CD4-positive, CD25-positive, alpha-beta regulatory T cell (primary cell): ENCODE results near the gene B3GAT1. TPM values are rescaled to one million over a fixed set of nuclear protein-coding genes. Genes with fewer than 3 reads are reported as not detected.
A peak's percentile ranks its signal among the peaks of the same experiment; 100 is the strongest.
"Not testable (repeated sequence)": the region's sequence is repeated elsewhere in the genome, so short reads cannot be mapped to it uniquely, and the experiment has no call there.

ENCODE experiments used
- ATAC-seq, 2 donors: fragments of 150-1000 bp; cut with Tn5 transposase; one replicate each; pipeline ENCODE4 v1.10.0; 2021; ENCODE audit warnings: low read depth in 2 of 2, moderate number of reproducible peaks in 2 of 2, moderate library complexity in 1 of 2
- DNase-seq, 3 donors: peaks; one replicate each; pipeline versions ENCODE4 v3.0.0 to v3.0.0-alpha.2; 2012 to 2022; ENCODE audit warnings: mixed read lengths in 1 of 3
- H3K27ac ChIP-seq: one replicate; pipeline ENCODE4 v1.7.0; 2013; ENCODE audit warnings: mild to moderate bottlenecking, low read length; ENCODE audit not compliant: insufficient read depth, poor library complexity, severe bottlenecking
- H3K27me3 ChIP-seq: one replicate; pipeline ENCODE4 v1.7.0; 2013; ENCODE audit warnings: low read length; ENCODE audit not compliant: control insufficient read depth, insufficient read depth
- H3K36me3 ChIP-seq: one replicate; pipeline ENCODE4 v1.7.0; 2013; ENCODE audit warnings: mild to moderate bottlenecking, low read length, moderate library complexity; ENCODE audit not compliant: control insufficient read depth, insufficient read depth
- H3K4me1 ChIP-seq: 2 replicates; pipeline ENCODE4 v1.7.0; 2013; ENCODE audit warnings: mild to moderate bottlenecking, low read length; ENCODE audit not compliant: insufficient read depth, control insufficient read depth, poor library complexity, severe bottlenecking
- H3K4me3 ChIP-seq: one replicate; pipeline ENCODE4 v1.7.0; 2013; ENCODE audit warnings: low read depth, mild to moderate bottlenecking, low read length, moderate library complexity
- H3K9me3 ChIP-seq, 2 experiments: 1 replicate in 1 of 2; 2 replicates in 1 of 2; pipeline ENCODE4 v1.7.0; 2013; ENCODE audit warnings: low read length in 2 of 2, mild to moderate bottlenecking in 1 of 2, moderate library complexity in 1 of 2; ENCODE audit not compliant: control insufficient read depth in 2 of 2
- H3K27ac Mint-ChIP-seq, 3 donors: one replicate each; pipeline ENCODE4 v1.8.0; 2020 to 2022; ENCODE audit warnings: mild to moderate bottlenecking in 3 of 3, mixed read lengths in 3 of 3, moderate library complexity in 2 of 3
- H3K27me3 Mint-ChIP-seq: one replicate; pipeline ENCODE4 v1.8.0; 2022; ENCODE audit warnings: mild to moderate bottlenecking, mixed read lengths
- H3K36me3 Mint-ChIP-seq: one replicate; pipeline ENCODE4 v1.8.0; 2020; ENCODE audit warnings: mixed read lengths
- H3K4me1 Mint-ChIP-seq, 4 donors: one replicate each; pipeline ENCODE4 v1.8.0; 2020 to 2022; ENCODE audit warnings: mixed read lengths in 4 of 4, mild to moderate bottlenecking in 1 of 4
- H3K4me3 Mint-ChIP-seq, 4 donors: one replicate each; pipeline ENCODE4 v1.8.0; 2020 to 2022; ENCODE audit warnings: mild to moderate bottlenecking in 4 of 4, mixed read lengths in 4 of 4, moderate library complexity in 3 of 4
- H3K9me3 Mint-ChIP-seq, 7 donors: one replicate each; pipeline ENCODE4 v1.8.0; 2020 to 2022; ENCODE audit warnings: mixed read lengths in 7 of 7, mild to moderate bottlenecking in 3 of 7, moderate library complexity in 2 of 7
- polyA plus RNA-seq, 4 donors: library from polyadenylated mRNA; unstranded; fragments of 300-500 nt; fragmentation: Illumina TruSeq; gene quantifications; one replicate each; pipeline ENCODE4 v1.2.3, GENCODE V29; 2021
- total RNA-seq: library from RNA; stranded (reverse); gene quantifications from one replicate; pipeline ENCODE4 v1.2.3, GENCODE V29; 2022

The B3GAT1 gene
- total and polyA plus RNA-seq, 5 donors from 2014 or later = 1.9 TPM; not detected in 4

DNA sequence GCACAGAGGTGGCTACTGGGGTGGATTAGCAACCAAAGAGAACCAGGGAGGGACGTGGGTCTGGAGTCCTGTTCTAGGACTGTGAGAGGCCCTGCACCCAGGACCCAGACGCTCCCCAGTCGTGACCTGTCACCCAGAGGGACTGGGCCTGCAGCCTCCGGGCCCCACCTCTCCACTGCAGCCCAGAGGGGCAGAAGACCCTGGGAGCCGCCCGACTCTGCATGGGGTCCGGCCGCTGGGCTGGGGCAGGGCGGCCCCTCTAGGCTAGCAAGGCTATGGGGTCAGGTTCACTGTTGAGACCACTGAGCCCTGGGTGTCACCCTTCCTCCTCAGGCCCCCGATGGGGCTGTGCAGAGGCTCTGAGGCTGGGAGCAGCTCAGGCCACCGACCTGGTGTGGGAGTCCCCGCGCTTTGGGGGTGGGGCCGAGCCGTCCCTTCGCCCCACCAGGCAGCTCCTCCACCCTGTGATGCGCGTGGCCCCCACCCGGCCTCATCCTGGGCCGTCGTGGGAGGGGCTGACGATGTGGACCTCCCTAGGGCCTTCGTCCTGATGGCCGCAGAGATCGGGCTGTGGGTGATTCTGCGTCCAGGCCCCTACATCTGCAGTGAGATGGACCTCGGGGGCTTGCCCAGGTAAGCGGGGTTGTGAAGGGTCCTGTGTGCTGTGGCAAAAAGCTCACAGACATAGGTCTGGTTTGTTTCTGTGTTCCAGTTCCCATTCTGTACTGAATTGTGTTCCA lies 67.4 kb downstream of the B3GAT1 start:
- H3K36me3 ChIP-seq, H3K9me3 ChIP-seq, H3K27me3 ChIP-seq, H3K27ac Mint-ChIP-seq, H3K9me3 Mint-ChIP-seq, H3K4me1 Mint-ChIP-seq, DNase-seq, H3K27ac ChIP-seq, H3K4me3 ChIP-seq, H3K4me3 Mint-ChIP-seq, H3K36me3 Mint-ChIP-seq, H3K4me1 ChIP-seq, H3K27me3 Mint-ChIP-seq: not testable (repeated sequence)
- ATAC-seq = peak in 1 of 2 donors; percentile 13

DNA sequence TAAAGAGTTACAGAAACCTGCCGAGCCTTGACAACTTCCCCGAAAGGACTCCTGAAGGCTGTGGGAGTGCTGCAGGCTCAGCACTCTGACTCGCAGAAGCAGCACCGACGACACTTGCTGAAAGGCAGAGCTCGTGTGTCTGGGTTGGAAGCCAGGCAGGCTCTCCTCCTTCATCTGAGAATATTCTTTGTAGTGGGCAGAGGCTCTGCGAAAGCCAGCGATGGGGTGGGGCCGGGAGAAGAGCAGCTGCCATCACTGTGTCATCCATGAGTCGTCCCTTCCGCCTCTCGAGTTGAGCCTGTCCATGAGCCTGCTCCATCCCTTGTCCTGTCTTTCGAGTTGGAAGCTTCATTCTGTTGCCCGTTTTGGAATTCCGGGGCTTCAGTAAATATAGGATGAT lies 68.4 kb downstream of the B3GAT1 start:
- Mint-ChIP-seq H3K36me3 (no peaks in the 10 kb centered on the region), H3K27ac (no peak overlapping the region), H3K27me3 (peaks cover 4% of the 10 kb centered on the region), H3K4me3 (no peak overlapping the region), H3K9me3 (no peaks in the 10 kb centered on the region), H3K4me1 (no peaks in the 10 kb centered on the region)
- no peak for ATAC-seq
- Histone ChIP-seq H3K36me3 (no peaks in the 10 kb centered on the region), H3K4me1 (no peaks in the 10 kb centered on the region), H3K27ac (no peak overlapping the region), H3K4me3 (no peak overlapping the region), H3K9me3 (no peaks in the 10 kb centered on the region), H3K27me3 (no peaks in the 10 kb centered on the region)
- DNase-seq = no peak

DNA sequence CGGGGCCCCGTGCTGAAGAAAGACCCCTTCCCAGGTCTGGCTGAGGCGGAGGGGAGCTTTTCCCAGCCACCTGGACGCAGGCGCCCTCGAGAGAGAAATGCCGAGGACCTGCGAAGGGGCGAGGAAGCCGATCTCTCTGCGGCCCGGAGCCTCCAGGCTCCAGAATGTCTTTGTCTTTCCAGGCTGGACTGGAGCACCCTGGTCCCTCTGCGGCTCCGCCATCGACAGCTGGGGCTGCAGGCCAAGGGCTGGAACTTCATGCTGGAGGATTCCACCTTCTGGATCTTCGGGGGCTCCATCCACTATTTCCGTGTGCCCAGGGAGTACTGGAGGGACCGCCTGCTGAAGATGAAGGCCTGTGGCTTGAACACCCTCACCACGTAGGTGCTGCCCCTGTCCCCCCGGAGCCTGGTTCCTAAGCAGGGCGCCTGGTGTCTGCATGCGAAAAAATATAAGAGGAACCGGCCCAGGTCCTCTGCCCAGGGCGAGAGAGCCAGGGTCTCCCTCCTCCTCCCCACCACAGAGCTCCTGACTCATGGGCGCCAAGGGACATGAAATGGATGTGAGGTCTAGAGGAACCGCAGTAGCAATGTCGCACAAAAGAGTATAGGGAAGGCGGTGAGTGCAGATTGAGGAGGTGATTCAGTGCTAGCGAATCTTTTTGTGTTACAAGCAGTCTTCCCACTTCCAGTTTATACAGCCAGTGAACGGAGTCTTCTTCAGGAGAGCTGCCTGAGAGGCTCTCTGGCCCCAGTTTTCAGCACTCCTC lies 69.3 kb downstream of the B3GAT1 start:
- Mint-ChIP-seq H3K9me3 (no peaks in the 10 kb centered on the region), H3K4me1 (no peaks in the 10 kb centered on the region), H3K36me3 (no peaks in the 10 kb centered on the region), H3K4me3 (no peak overlapping the region), H3K27me3 (peaks cover 4% of the 10 kb centered on the region), H3K27ac (no peak overlapping the region)
- H3K36me3 ChIP-seq = no peaks in the 10 kb centered on the region
- no peaks in the 10 kb centered on the region for H3K9me3 ChIP-seq
- no peak for ATAC-seq
- no peak overlapping the region for H3K27ac ChIP-seq
- no peaks in the 10 kb centered on the region for H3K27me3 ChIP-seq
- H3K4me3 ChIP-seq = no peak overlapping the region
- no peak for DNase-seq
- no peaks in the 10 kb centered on the region for H3K4me1 ChIP-seq

DNA sequence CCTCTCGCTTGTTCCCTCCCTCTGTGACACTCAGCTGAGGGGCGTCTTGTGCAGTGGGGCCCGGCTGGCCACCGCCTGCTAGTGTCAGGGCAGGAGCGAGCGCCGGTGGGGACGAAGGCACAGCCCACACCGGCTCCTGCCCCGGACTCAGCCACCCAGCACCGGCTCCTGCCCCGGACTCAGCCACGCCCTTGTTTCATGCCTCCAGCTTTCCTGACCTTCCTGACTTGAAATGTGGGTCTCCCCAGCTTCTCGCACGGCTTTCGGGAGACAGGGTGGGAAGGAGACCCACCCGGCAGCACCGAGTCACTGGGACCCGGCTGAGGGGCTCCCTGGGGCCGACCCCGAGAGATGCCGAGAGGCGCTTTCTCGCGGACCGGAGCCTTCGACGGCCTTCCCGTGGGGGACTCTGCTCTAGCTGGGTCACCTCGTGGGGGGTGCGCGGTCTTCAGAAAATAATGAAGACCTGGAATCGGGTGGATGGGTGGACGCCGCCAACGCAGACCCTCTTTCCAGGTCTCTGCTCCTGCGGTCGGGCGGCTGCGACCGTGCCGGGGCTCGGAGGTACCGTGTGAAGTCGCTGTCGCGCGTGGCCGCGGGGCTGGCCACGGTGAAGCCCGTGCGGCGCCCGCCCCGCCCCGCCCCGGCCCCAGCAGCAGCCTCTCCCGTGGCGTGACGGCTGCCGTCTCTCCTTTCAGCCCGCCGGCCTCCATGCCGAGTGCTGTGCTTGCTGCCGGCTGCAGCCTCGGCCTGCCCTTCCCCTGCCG lies 70.1 kb downstream of the B3GAT1 start:
- no peaks in the 10 kb centered on the region for H3K27me3 ChIP-seq
- H3K4me1 ChIP-seq = no peaks in the 10 kb centered on the region
- Mint-ChIP-seq H3K36me3 (no peaks in the 10 kb centered on the region), H3K27me3 (peaks cover 4% of the 10 kb centered on the region), H3K4me3 (no peak overlapping the region), H3K9me3 (no peaks in the 10 kb centered on the region), H3K27ac (no peak overlapping the region), H3K4me1 (no peaks in the 10 kb centered on the region)
- no peak overlapping the region for H3K4me3 ChIP-seq
- H3K36me3 ChIP-seq = no peaks in the 10 kb centered on the region
- no peak overlapping the region for H3K27ac ChIP-seq
- H3K9me3 ChIP-seq = no peaks in the 10 kb centered on the region
- DNase-seq (no peak), ATAC-seq (no peak)

DNA sequence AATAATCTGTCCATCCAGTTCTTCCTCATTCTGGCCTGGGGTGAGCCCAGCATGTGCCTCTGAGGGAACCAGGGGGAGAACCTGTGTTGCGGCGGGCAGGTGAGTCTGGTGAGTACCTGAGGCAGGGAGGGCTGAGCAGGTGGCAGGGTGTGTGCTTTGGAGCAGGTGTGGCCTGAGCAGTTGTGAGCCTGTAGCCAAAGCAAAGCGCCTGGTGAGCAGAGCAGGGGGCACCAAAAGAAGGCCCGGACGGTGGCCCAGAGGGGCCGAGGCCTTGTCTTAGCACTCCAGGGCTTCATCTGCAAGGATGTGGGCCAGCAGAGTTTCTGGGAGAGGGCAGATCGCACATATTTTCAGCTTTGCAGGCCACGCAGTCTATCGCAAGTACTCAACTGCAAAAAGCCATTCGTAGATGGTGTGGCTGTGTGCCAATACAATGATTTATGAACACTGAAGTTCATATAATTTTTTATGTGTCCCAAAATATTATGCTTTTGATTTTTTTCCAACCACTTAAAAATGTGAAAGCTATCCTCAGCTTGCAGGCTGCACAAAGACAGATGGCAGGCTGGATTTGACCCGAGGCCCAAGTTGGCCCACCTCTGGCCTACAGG lies 71.6 kb downstream of the B3GAT1 start:
- no peak overlapping the region for H3K27ac Mint-ChIP-seq
- no peak for DNase-seq

DNA sequence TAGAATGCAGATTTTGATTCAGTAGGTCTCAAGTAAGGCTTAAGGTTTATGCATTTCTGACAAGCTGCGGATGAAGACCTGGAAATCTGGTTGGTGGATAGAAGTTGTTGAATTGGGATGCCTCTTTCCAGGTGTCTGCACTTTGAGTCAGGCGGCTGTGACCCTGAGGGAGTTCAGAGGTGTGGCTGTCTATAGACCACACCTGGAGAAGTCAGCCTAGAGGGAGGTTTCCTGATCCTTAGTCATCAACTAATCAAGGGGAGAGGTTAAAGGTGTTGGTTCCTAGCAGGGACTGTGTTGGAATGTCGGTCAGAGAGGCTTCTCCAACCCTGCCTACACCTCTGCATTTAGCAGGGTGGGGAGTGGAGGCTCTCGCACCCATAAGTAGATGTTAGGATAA lies 72.3 kb downstream of the B3GAT1 start:
- Mint-ChIP-seq H3K27me3 (peaks cover 11% of the 10 kb centered on the region), H3K4me1 (no peaks in the 10 kb centered on the region), H3K27ac (no peak overlapping the region), H3K4me3 (no peak overlapping the region), H3K9me3 (no peaks in the 10 kb centered on the region), H3K36me3 (no peaks in the 10 kb centered on the region)
- no peaks in the 10 kb centered on the region for H3K36me3 ChIP-seq
- DNase-seq = no peak
- ATAC-seq = no peak
- H3K9me3 ChIP-seq = no peaks in the 10 kb centered on the region
- H3K27ac ChIP-seq = no peak overlapping the region
- H3K4me1 ChIP-seq = no peaks in the 10 kb centered on the region
- peaks cover 3% of the 10 kb centered on the region for H3K27me3 ChIP-seq
- H3K4me3 ChIP-seq = no peak overlapping the region

More for the DNA sequence above, 71.6 kb downstream of the B3GAT1 start:
- Histone ChIP-seq H3K27me3 (peaks cover 3% of the 10 kb centered on the region), H3K4me1 (no peaks in the 10 kb centered on the region), H3K4me3 (no peak overlapping the region), H3K36me3 (no peaks in the 10 kb centered on the region), H3K9me3 (no peaks in the 10 kb centered on the region), H3K27ac (no peak overlapping the region)
- ATAC-seq = no peak
- H3K4me1 Mint-ChIP-seq = no peaks in the 10 kb centered on the region
- H3K4me3 Mint-ChIP-seq = no peak overlapping the region
- no peaks in the 10 kb centered on the region for H3K9me3 Mint-ChIP-seq
- H3K27me3 Mint-ChIP-seq = peaks cover 8% of the 10 kb centered on the region
- no peaks in the 10 kb centered on the region for H3K36me3 Mint-ChIP-seq

DNA sequence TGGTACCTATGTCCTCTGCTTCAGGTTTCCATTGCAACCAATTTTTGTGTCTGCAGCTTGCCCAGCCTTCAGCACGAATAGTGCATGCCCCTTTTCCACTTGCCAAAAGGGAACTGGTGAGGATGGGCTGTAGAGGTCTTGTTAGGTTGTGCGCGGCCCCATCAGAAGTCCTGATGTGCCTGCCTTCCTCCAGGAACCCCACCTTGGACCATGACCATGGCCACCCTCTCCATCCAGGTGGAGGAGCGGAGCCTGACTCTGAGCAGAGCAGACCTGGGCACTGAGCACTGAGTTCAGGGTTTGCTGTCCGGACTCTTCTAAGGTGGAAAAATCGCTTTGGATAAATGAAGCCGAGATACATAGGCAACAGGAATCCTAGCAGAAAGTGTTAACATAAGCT lies 73.4 kb downstream of the B3GAT1 start:
- Mint-ChIP-seq H3K27ac (no peak overlapping the region), H3K4me1 (no peaks in the 10 kb centered on the region), H3K36me3 (no peaks in the 10 kb centered on the region), H3K27me3 (peaks cover 12% of the 10 kb centered on the region), H3K9me3 (no peaks in the 10 kb centered on the region), H3K4me3 (no peak overlapping the region)
- no peaks in the 10 kb centered on the region for H3K36me3 ChIP-seq
- no peak overlapping the region for H3K4me3 ChIP-seq
- DNase-seq = no peak
- peaks cover 6% of the 10 kb centered on the region for H3K27me3 ChIP-seq
- H3K27ac ChIP-seq = no peak overlapping the region
- no peaks in the 10 kb centered on the region for H3K4me1 ChIP-seq
- H3K9me3 ChIP-seq = no peaks in the 10 kb centered on the region
- no peak for ATAC-seq
